SK-N-DZ (cell line): ENCODE results near the gene TLX3.

ENCODE experiments used
- DNase-seq: peaks from one replicate; pipeline ENCODE4 v3.0.0-alpha.2; 2015; ENCODE audit warnings: low spot score

The TLX3 gene

DNA sequence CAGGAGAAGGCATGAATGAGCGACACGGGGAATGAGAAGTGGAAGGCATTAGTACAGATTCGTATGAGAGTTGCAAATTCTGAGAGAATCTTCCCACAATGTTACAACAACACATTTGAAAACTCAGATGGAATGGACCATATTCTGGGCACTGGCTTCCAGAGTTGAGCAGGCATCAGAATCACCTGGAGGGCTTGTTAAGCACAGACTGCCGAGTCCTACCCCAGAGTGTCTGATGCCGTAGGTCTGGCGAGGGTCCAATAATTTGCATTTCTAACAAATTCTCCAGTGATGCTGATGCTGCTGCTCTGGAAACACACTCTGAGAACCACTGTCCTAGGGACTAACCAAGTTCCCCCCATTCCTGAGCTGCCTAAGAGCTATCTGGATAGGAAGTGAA lies 2.9 kb upstream of the TLX3 start:
- DNase-seq = no peak

DNA sequence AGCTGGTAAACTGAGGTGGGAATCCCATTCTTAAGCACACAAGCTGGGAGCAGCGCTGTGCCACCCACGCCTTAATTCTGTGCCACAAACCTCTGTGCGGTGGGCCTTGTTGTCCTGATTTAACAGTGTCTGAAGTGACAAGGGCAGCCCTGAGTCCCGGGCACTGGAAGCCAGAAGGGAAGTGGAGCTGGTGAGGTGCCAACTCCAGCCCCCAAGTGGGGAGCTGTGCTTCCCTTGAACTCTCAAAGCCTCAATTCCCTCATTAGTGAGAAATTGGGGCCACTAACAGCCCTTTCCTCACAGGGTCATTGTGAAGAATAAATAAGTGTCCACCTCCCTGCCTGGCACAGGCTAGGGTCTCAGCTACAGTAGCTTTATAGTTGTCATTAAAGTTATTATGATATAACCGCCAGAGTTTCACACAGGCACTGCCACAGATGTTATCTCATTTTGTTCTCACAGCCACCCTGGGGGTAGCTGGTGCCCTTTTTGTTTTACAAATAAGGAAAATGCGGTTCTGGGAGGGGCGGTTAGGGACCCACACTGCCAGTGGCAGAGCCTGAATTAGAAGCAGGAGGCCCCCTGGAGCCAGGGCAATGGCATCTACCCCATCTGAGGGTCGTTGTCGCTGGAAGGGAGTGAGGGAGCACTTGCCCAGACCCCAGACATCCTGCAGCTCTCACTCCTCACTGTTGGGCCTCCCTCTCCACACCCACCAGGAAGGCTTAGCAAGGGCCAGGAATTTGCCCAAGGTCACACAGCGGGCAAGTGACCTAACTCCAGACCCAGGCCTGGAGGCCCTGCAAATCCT lies 2.1 kb upstream of the TLX3 start:
- DNase-seq = no peak

DNA sequence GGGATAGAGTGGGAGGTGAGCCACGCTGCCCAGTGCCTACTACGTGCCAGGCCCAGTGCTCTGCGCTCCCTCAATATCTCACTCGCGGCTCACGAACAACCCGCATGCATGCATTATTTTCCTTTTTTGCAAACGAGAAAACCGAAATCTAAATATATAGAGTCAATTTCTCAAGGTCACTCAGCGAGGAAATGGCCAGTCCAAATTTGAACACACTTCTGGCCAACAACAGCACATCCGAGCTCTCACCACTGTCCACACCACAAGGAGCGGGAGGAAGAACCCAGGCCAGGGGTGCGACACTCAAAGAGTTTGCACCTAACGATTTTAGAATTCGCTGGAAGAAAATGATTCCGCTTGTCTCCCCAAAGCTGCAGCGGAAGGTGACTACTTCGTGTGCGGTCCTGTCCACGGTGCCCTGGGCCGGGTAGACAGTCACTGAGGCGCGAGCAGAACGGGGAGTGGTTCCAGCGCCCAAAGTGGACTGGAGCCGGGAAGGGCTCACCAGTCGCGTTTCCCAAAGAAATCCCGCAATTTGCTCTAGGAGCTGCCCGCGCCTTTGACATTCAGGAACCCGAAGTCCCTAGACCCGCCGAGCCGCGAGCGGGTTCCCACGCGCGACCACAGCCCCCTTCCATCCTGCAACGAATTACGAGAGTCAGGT lies 1.1 kb upstream of the TLX3 start:
- no peak for DNase-seq

- no peak for DNase-seq
Measured at GRCh38 chr5:171309276-171310211, 496 bp downstream of the TLX3 start.

DNA sequence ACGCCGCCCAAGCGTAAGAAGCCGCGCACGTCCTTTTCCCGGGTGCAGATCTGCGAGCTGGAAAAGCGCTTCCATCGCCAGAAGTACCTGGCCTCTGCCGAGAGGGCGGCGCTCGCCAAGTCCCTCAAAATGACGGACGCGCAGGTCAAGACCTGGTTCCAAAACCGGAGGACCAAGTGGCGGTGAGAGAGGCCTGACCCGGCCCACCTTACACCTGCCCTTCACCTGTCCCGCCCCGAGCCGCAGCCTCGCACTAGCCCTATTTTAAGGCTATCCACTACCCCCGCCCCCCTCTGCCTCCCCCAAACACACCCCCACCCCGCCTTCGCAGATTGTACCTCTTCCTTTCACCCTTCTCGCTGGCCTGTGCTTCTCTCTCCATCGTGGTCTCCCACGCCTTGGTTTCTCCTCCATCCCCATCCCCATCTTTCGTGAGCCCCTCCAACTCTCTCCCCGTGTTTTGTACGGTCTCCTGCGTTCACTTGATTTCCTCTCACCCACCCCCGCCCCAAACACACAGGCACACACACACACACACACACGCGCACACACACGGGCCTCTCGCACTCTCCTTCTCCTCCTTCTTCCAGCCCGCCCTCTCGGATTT lies 1.3 kb downstream of the TLX3 start:
- DNase-seq = no peak

GRCh38 chr5:171310819-171311321 lies 1.8 kb downstream of the TLX3 start:
- no peak for DNase-seq

DNA sequence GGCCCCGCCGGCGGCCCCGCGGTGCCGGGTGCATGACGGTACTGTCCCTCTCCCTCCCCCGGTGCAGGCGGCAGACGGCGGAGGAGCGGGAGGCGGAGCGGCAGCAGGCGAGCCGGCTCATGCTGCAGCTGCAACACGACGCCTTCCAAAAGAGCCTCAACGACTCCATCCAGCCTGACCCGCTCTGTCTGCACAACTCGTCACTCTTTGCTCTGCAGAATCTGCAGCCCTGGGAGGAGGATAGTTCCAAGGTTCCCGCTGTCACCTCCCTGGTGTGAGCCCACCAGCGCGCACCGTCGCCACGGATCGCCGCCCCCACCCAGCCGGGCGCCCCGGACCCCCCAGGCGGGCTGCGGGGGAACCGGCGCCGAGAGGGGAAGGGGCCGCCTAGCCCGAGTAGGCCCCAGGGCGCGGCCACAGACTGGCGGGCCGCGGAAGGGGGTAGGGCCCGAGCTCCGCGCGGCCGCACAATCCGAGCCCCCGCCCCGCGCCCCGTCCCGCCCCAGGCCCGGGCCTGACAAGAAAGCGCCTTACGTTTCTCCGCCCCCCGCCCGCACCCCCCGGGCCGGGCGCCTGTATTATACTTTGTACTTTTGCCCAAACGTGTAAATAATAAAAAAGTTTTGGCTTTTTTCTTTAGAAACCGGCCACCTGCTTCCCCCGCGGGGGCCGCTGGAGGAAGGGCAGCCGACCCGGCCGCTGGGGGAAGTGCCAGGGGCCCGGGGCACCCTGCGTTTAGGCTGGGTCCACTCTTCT lies 2.5 kb downstream of the TLX3 start:
- no peak for DNase-seq

DNA sequence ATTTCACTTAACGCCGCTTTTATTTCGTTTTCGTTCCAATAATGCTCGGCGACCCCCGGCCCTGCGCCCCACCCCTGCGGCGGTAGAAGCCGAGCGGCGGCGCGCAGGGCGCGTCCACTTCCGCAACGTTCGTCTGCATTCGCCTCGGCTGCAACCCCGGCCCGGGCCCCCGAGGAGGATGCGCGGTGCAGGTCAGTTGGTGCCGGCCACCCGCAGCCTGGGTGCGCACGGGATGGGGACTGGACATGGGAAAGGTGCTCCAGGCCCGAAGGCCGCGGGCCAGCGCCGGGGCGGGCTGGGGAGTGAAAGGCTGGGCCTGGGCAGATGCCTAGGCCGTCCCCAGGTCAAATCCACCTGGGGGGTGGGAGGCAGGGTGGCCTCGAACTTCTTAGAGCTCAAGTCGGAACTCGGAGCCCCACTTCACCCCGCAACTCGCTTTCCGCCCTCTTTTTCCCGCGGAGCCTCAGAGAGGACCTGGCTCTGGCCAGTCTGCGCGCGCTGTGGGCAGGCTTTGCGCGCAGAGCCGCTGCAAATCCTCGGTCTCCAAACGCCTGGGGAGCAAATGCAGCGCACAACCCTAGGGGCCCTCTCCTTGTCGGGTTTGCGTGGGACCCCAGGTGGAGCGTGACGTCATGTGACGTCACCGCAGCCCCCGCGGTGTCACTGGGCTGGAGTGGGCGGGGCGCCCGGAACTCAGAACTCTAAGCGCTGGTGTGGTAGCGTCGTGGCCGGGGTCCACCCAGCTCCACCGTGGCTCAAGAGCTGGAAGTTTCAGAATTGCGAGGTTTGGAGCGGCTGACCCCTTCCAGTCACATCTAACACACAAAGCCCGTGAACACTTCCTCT lies 3.3 kb downstream of the TLX3 start:
- no peak for DNase-seq

DNA sequence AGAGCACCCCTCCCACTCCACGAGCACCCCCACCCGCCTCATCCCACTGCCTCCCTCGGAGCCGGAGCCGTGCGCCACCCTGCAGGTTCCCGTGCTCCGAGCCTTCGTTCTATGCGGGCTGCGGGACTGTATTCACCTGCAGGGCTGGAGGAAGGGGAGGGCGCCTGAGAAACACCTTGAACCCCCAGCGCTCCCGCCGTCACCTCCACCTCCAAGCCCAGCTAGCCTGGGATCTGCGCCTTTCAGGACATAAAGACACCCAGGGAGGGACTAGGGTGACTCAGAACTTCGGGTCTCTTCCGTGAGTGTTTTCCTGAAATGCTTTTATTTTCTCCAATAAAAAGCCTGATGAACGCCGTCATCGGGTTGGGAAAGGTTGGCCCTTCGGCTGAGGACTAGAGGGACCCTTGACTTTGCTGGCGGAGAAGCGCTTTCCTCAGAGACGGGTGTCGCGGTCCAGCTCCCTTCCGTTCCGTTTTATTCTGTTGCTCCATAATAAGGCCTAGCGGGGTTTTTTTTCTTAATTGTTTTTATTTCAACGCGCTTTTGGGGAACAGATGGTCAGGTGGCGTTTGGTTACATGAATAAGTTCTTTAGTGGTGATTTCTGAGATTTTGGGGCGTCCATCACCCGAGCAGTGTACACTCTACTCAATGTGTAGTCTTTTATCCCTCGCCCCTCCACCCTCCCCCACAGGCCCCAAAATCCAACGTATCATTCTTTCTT lies 4.6 kb downstream of the TLX3 start:
- DNase-seq = no peak

GRCh38 chr5:171314728-171315385 lies 5.8 kb downstream of the TLX3 start:
- DNase-seq = no peak

GRCh38 chr5:171315386-171315891 lies 6.4 kb downstream of the TLX3 start:
- no peak for DNase-seq

GRCh38 chr5:171315925-171316257 lies 6.8 kb downstream of the TLX3 start:
- no peak for DNase-seq

DNA sequence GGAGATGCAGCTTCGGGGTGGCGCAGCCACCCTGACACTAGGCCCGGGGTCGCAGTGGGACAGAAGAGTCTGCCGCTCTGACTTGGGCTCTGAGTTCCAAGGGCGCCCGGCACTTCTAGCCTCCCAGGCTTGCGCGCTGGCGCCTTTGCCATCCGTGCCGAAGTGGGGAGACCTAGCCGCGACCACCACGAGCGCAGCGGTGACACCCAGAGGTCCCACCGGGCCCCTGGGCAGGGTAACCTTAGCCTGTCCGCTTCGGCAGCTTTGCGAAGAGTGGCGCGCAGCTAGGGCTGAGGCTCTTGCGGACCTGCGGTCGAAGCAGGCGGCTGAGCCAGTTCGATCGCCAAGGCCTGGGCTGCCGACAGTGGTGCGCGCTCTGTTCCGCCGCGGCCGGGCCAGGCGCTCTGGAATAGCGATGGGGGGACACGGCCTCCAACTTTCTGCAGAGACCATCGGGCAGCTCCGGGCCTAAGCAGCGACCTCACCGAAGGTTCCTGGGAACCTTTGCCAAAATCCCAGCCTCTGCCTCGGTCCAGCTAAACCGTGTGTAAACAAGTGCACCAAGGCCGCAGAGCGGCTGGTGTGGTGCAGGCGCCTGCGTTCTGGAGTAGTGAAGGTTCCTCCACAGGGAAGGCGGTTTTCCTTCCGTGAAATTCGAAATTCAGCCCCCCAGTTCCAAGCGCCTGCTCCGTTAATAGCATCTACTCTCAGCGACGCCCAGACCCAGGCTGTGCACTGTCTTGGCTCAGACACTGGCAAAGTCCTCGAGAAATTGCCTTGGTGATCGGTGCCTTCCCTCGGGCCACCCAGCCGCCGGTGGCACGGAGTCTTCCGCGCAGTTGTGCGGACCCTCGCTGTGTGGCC lies 7.4 kb downstream of the TLX3 start:
- no peak for DNase-seq

GRCh38 chr5:171317230-171317629 lies 8.2 kb downstream of the TLX3 start:
- DNase-seq = no peak

GRCh38 chr5:171318026-171318425 lies 9.0 kb downstream of the TLX3 start:
- DNase-seq = no peak

DNA sequence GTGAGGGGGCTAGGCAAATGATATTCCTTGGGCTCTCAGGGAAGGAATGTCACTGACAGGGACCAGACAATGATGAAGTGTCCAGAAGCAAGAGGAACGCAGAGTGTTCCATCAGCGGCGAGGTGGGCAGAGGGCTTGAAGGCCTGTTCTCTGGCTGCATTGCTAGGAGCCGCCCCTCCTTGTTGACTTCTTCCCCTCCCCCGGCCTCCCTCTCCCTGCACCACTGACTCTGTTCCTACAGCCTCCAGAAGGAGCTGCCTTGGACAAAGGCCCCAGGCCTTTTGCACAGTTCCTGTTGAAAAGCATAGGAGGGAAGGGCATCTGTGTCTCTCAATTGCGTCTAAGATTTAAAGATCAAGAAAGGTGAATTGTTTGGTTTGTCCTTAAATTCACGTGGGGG lies 12.4 kb downstream of the TLX3 start:
- DNase-seq = no peak

DNA sequence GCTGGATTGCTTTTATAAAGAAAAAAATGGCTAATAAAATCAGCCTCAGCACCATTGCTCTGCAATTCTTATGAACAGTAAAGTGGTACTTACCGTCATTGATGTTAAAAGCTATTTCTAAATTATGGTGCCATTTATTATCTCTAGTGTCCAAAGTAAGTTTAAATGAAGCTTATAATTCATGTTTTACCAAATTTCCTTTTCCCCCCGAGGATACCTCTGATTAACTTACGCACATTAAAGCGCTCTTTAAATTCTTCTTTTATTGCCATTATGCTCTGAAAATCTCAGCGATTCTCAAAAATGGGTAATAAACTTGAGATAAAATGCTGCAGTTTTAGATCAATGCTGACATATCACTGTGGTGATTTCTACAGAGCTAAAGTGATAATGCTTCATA lies 13.5 kb downstream of the TLX3 start:
- DNase-seq = peak; percentile 81

- no peak for DNase-seq
Measured at GRCh38 chr5:171323007-171323406, 14.0 kb downstream of the TLX3 start.
